Smooth muscle cell (in vitro differentiated cells): ENCODE data around the gene LRRC70. TPM values are rescaled to one million over a fixed set of nuclear protein-coding genes. Genes with fewer than 3 reads are reported as not detected.
"Not testable (repeated sequence)": the region's sequence is repeated elsewhere in the genome, so short reads cannot be mapped to it uniquely, and the experiment has no call there.

Experiments used
- DNase-seq: peaks from one replicate; lab custom pipeline; 2025; ENCODE audit not compliant: unreplicated experiment; lab: John Stamatoyannopoulos, UW
- H2AFZ ChIP-seq: fragments of 200-600 bp; sonication (generic); 2 replicates; pipeline ENCODE4 v1.6.0; 2016; ENCODE audit warnings: antibody characterized with exemption, low read depth, mild to moderate bottlenecking
- H3F3A ChIP-seq: fragments of 200-600 bp; sonication (generic); 2 replicates; pipeline ENCODE4 v1.6.0; 2017; ENCODE audit warnings: antibody characterized with exemption, low read depth
- H3K27ac ChIP-seq: fragments of 200-600 bp; sonication (generic); 2 replicates; pipeline ENCODE4 v1.5.1; 2016; ENCODE audit warnings: low read depth, mild to moderate bottlenecking
- H3K27me3 ChIP-seq: fragments of 200-600 bp; sonication (generic); 2 replicates; pipeline ENCODE4 v1.6.1; 2016; ENCODE audit warnings: low read depth, mild to moderate bottlenecking
- H3K36me3 ChIP-seq: fragments of 200-600 bp; sonication (generic); 2 replicates; pipeline ENCODE4 v1.5.1; 2016; ENCODE audit warnings: low read depth
- H3K4me1 ChIP-seq: fragments of 200-600 bp; sonication (generic); 2 replicates; pipeline ENCODE4 v1.5.1; 2016; ENCODE audit warnings: low read depth
- H3K4me2 ChIP-seq: fragments of 200-600 bp; sonication (generic); 2 replicates; pipeline ENCODE4 v1.6.0; 2016; ENCODE audit warnings: mild to moderate bottlenecking
- H3K4me3 ChIP-seq: fragments of 200-600 bp; sonication (generic); 2 replicates; pipeline ENCODE4 v1.5.1; 2016; ENCODE audit warnings: mild to moderate bottlenecking
- H3K79me2 ChIP-seq: fragments of 200-600 bp; sonication (generic); 2 replicates; pipeline ENCODE4 v1.6.0; 2016; ENCODE audit warnings: low read depth, mild to moderate bottlenecking
- H3K9ac ChIP-seq: fragments of 200-600 bp; sonication (generic); 2 replicates; pipeline ENCODE4 v1.6.0; 2016; ENCODE audit warnings: low read depth
- H3K9me3 ChIP-seq: fragments of 200-600 bp; sonication (generic); replicated peaks from 2 replicates; pipeline ENCODE4 v1.5.1; 2016; ENCODE audit warnings: low read depth
- H4K20me1 ChIP-seq: fragments of 200-600 bp; sonication (generic); 2 replicates; pipeline ENCODE4 v1.6.0; 2016; ENCODE audit warnings: low read depth
- CTCF ChIP-seq: fragments of 200-600 bp; sonication (generic); IDR thresholded peaks from 2 replicates; pipeline ENCODE4 v1.5.1; 2017; ENCODE audit warnings: borderline replicate concordance, mild to moderate bottlenecking, antibody characterized with exemption; ENCODE audit not compliant: insufficient read depth, poor library complexity, severe bottlenecking
- WGBS: methylation state at CpG from one replicate; pipeline ENCODE4 v1.1.7; 2016; ENCODE audit warnings: low lambda C conversion rate; 5-methylcytosine and 5-hydroxymethylcytosine counted together
- polyA plus RNA-seq: library from polyadenylated mRNA; unstranded; fragments of >200 nt; fragmentation: Nextera tagmentation; extraction: Ambion mirVana; gene quantifications from 2 replicates; pipeline ENCODE4 v1.2.1, GENCODE V29; 2016
- total RNA-seq: library from RNA; depleted of rRNA; stranded (reverse); fragments of >200 nt; gene quantifications from 2 replicates; pipeline ENCODE4 v1.2.3, GENCODE V29; 2014

The LRRC70 gene
- total and polyA plus RNA-seq, 2 experiments from 2014 or later = 0.22 to 0.36 TPM

DNA sequence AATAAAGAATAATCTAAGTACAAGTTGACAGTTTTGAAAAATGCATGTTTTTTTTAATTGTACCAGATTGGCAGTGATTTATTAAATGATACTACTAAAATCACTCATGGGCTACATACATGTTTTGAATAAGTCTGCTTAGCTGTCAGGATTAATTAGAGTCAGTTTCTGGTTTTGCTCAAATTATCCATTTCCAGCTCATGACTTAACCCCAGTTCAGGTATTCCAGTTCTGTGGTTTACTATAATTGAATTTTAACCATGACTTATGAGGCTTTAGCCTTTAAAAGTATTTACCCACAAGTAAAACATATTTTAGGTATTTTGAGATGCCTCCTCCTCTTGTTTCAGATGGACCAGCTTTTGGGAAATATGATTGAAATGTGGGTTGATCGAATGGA lies 17.8 kb upstream of the LRRC70 start:
- Histone ChIP-seq H3K4me3 (no peak overlapping the region), H3K9ac (no peak overlapping the region), H3K9me3 (no peaks in the 10 kb centered on the region), H3K27me3 (no peaks in the 10 kb centered on the region), H3K27ac (no peak overlapping the region), H4K20me1 (no peaks in the 10 kb centered on the region), H3F3A (no peaks in the 10 kb centered on the region), H3K79me2 (no peaks in the 10 kb centered on the region), H3K4me2 (no peak overlapping the region), H2AFZ (no peak overlapping the region), H3K4me1 (no peaks in the 10 kb centered on the region), H3K36me3 (peaks cover 5% of the 10 kb centered on the region)
- DNase-seq = no peak
- TF ChIP-seq CTCF = no peak
- 85% methylated on average over 1 of the region's 1 CpG for WGBS

DNA sequence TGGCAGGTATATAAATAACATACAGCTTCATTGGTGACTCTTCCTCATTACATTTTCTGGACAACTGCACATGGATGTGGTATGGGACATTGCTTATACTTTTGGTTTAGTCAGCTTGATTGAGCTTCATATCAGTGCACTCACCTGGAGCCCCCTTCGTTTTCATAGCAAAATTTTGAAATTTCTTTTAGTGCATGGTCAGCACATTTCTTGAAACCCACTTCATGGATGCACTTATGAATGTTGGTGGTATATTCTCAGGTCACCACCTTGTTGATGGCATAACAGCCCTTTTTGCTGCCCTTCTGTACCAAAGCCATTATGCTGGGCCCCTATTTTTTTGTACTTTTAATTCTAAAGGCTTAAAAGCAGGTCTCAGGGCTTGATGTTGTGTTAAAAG lies 16.7 kb upstream of the LRRC70 start:
- 91% methylated on average over 1 of the region's 1 CpG for whole genome bisulfite sequencing
- Histone ChIP-seq H3K4me3 (no peak overlapping the region), H3K27ac (no peak overlapping the region), H3F3A (no peaks in the 10 kb centered on the region), H3K4me2 (no peak overlapping the region), H2AFZ (no peak overlapping the region), H3K4me1 (no peaks in the 10 kb centered on the region), H3K27me3 (no peaks in the 10 kb centered on the region), H4K20me1 (no peaks in the 10 kb centered on the region), H3K79me2 (no peaks in the 10 kb centered on the region), H3K36me3 (peaks cover 13% of the 10 kb centered on the region), H3K9ac (no peak overlapping the region), H3K9me3 (peaks cover 1% of the 10 kb centered on the region)
- no peak for DNase-seq
- TF ChIP-seq CTCF = no peak

DNA sequence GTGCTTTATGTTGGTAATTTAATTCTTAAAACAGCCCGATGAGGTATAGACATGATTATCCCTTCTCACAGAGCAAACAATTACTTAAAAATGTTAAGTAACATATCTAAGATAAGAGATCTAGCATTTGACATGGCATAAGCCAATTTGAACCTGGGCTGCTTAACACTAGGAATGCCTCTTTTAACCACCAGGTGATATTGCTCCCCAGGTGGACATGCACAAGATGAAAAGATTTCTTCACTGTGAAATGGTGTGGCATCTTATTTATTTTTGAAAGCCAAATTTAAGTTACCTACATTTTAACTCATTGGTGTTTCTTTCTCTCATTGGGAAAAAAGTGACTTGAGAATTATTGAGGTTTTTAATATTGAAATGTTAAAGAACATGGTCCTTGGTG lies 15.8 kb upstream of the LRRC70 start:
- Histone ChIP-seq H2AFZ (no peak overlapping the region), H3K4me2 (no peak overlapping the region), H3K4me3 (no peak overlapping the region), H3K4me1 (no peaks in the 10 kb centered on the region), H3K36me3 (peaks cover 19% of the 10 kb centered on the region), H4K20me1 (no peaks in the 10 kb centered on the region), H3K27me3 (no peaks in the 10 kb centered on the region), H3K79me2 (no peaks in the 10 kb centered on the region), H3K9me3 (peaks cover 3% of the 10 kb centered on the region), H3F3A (no peaks in the 10 kb centered on the region), H3K9ac (no peak overlapping the region), H3K27ac (no peak overlapping the region)
- no peak for TF ChIP-seq CTCF
- 67% methylated on average over 1 of the region's 1 CpG for WGBS
- no peak for DNase-seq

- Histone ChIP-seq H3K9me3 (peaks cover 3% of the 10 kb centered on the region), H3K27me3 (no peaks in the 10 kb centered on the region), H3K4me2 (no peak overlapping the region), H3K4me1 (no peaks in the 10 kb centered on the region), H3F3A (no peaks in the 10 kb centered on the region), H3K36me3 (peaks cover 19% of the 10 kb centered on the region), H3K27ac (no peak overlapping the region), H3K79me2 (no peaks in the 10 kb centered on the region), H2AFZ (no peak overlapping the region), H4K20me1 (no peaks in the 10 kb centered on the region), H3K9ac (no peak overlapping the region), H3K4me3 (no peak overlapping the region)
- 92% methylated on average over 2 of the region's 2 CpGs for WGBS
- no peak for TF ChIP-seq CTCF
- DNase-seq = no peak
These were observed 14.5 kb upstream of the LRRC70 start for GRCh38 chr5:62564101-62564500.

DNA sequence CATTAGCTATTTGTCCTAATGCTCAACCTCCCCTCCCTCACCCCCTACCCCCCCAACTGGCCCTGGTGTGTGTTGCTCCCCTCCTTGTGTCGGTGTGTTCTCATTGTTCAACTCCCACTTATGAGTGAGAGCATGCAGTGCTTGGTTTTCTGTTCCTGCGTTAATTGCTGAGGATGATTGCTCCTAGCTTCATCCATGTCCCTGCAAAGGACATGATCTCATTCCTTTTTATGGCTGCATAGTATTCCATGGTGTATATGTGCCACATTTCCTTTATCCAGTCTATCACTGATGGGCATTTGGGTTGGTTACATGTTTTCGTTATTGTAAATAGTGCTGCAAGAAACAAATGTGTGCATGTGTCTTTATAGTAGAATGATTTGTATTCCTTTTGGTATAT lies 12.9 kb upstream of the LRRC70 start:
- H3K4me2 ChIP-seq, H4K20me1 ChIP-seq, H2AFZ ChIP-seq, H3K4me3 ChIP-seq, H3K27ac ChIP-seq, H3F3A ChIP-seq, DNase-seq, H3K4me1 ChIP-seq, H3K79me2 ChIP-seq, H3K9me3 ChIP-seq, H3K27me3 ChIP-seq, H3K9ac ChIP-seq: not testable (repeated sequence)
- 79% methylated on average over 3 of the region's 3 CpGs for WGBS
- peaks cover 15% of the 10 kb centered on the region for H3K36me3 ChIP-seq
